CD4-positive, alpha-beta T cell treated with Interferon alpha-2 for 1 hour (primary cell): ENCODE measurements around the gene PTGES3.

ENCODE experiments used
- DNase-seq, 2 donors: peaks; one replicate each; pipeline ENCODE4 v3.0.0-alpha.2; 2020 to 2022

PTGES3 gene

DNA sequence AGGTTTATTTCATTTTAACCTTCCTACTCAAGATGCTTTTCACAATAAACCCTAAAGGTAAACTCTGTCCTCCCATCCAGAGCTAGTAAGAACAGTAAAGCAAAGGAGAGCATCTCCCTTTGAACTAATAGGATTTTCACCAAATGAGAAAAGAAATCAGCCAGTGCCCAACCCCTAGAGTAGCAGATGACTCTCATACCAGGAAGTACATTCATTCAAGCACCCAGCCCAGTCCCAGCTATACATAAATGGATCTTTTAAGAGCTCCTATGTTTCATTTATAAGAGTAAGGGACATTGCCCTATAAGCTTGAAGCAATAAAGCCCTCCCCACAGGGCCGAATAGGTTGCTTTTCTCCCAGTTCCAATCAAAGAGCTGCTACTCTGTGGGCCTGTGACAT lies 65.5 kb downstream of the PTGES3 start:
- no peak for DNase-seq

DNA sequence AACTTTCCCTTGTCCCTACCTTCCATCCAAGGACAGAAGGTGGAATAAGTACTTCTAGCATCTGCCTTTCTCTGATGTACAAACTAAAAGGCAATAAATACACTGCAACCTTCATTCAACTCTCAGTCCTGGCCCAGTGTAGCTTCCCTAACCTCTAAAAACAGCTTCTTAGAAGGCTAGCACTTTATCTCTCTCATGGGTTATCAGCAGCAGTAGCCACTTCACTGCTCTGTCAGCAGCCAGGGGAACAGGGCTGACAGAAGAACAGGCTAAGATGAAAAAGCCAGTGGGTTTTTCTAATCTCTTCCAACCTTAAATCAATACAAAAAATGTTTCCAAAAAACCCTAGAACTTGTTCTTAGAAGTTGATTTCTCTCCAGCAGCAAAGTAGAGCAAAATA lies 71.2 kb downstream of the PTGES3 start:
- DNase-seq, result no peak

DNA sequence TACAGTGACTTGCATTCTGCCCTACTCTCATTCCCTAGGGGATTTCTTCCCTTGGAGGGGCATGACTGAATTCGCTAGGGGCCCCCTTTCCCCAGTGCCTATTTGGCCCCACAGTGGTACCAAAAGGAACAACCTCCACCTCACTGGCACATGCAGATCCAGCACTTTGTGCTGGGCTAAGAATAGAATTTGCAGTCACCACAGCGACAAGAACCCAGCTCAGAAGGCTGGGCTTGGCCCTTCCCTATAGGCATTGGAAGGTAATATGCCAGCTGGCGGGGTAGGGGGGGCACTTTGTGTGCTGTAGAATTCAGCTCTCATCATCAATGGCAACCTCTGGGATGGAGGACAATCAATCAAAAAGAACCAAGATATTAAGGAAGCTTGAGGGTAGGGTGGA lies 71.8 kb downstream of the PTGES3 start:
- no peak for DNase-seq

DNA sequence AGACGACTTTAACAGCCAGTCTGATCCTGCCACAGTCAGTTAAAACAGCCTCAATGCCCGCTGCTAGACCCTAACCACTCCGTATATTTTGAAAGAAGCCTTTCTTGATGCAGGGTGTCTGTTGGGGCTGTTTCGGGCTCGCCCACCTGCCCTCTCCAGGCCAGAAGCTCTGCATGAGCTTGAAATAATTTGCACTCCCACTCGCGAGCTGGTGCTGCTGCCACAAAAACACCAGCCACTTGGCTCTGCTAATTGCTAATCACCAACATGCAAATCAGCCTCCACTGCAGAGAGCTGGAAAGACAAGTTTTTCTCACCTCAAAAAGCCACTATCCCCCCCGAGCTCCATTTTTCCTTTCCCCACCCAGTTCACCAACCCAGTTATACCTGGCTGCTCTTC lies 73.5 kb downstream of the PTGES3 start:
- DNase-seq, result no peak
